HS-5 (cell line): ENCODE results near the gene KRTCAP2.

Experiments
- DNase-seq: peaks from one replicate; pipeline ENCODE4 v3.0.0-alpha.2; 2012; ENCODE audit warnings: low read depth

KRTCAP2 gene

GRCh38 chr1:155183775-155184221 is 10.7 kb upstream of the KRTCAP2 start:
- no peak for DNase-seq

GRCh38 chr1:155182052-155182550 is 9.0 kb upstream of the KRTCAP2 start:
- DNase-seq, result no peak

GRCh38 chr1:155181371-155182051 is 8.4 kb upstream of the KRTCAP2 start:
- no peak for DNase-seq

- DNase-seq, result no peak
Observed at GRCh38 chr1:155179112-155180031, 6.3 kb upstream of the KRTCAP2 start.

- no peak for DNase-seq
Observed at GRCh38 chr1:155178441-155179111, 5.5 kb upstream of the KRTCAP2 start.

- no peak for DNase-seq
Observed at GRCh38 chr1:155177918-155178281, 4.8 kb upstream of the KRTCAP2 start.

- no peak for DNase-seq
Observed at GRCh38 chr1:155177192-155177917, 4.3 kb upstream of the KRTCAP2 start.

GRCh38 chr1:155176544-155177071 is 3.5 kb upstream of the KRTCAP2 start:
- no peak for DNase-seq

GRCh38 chr1:155175927-155176371 is 2.8 kb upstream of the KRTCAP2 start:
- no peak for DNase-seq

- DNase-seq, result no peak
Observed at GRCh38 chr1:155175281-155175926, 2.3 kb upstream of the KRTCAP2 start.

GRCh38 chr1:155174324-155175280 is 1.5 kb upstream of the KRTCAP2 start:
- no peak for DNase-seq

- peak; percentile 54 for DNase-seq
Observed at GRCh38 chr1:155173478-155174323, 597 bp upstream of the KRTCAP2 start, which contains the start of gene TRIM46. TSS of gene TRIM46 (plus strand) at chr1:155173849. CDS start at chr1:155173967, 118 bp downstream.

- DNase-seq, result no peak
Observed at GRCh38 chr1:155171836-155172731, 1.0 kb downstream of the KRTCAP2 start.

- DNase-seq, result no peak
Observed at GRCh38 chr1:155170806-155171205, 2.3 kb downstream of the KRTCAP2 start.

- no peak for DNase-seq
Observed at GRCh38 chr1:155170101-155170785, 2.9 kb downstream of the KRTCAP2 start.

- no peak for DNase-seq
Observed at GRCh38 chr1:155169541-155169940, 3.6 kb downstream of the KRTCAP2 start.
